ENCODE results near the gene SYS1.

SYS1 gene

GRCh38 chr20:45362804-45363610, at the start of gene SYS1:
Gene SYS1, plus strand, starts transcription at chr20:45363156. Its CDS starts 376 bp downstream, at chr20:45363532.
- H3K9ac ChIP-seq (ENCODE audit: low read depth in 1 of 2, low read length in 2 of 2): peak within 1 kb of the TSS; percentile 83 to 94
- peak within 1 kb of the TSS; percentile 85 to 98 for H3K4me3 ChIP-seq (ENCODE audit: low read depth in 1 of 2, low read length in 2 of 2)
- H3K4me1 ChIP-seq (ENCODE audit: control insufficient read depth in 1 of 2, insufficient read depth in 2 of 2, low read length in 2 of 2): peaks cover 27 to 45% of the 10 kb centered on the region in 2 donors
- peaks cover 19 to 28% of the 10 kb centered on the region in 2 donors for H3K36me3 ChIP-seq (ENCODE audit: control insufficient read depth in 1 of 2, insufficient read depth in 2 of 2, low read length in 2 of 2)
- no peaks in the 10 kb centered on the region for H3K27me3 ChIP-seq (ENCODE audit: control insufficient read depth in 1 of 2, insufficient read depth in 2 of 2, low read length in 2 of 2)
- no peaks in the 10 kb centered on the region for H3K9me3 ChIP-seq (ENCODE audit: control insufficient read depth in 1 of 2, low read length in 2 of 2)
- peak within 1 kb of the TSS; percentile 99 for H3K27ac ChIP-seq (ENCODE audit: low read depth, low read length)

- Histone ChIP-seq H3K4me1 (ENCODE audit: control insufficient read depth in 1 of 2, insufficient read depth in 2 of 2, low read length in 2 of 2) (peaks cover 0 to 5% of the 10 kb centered on the region in 2 donors), H3K9me3 (ENCODE audit: control insufficient read depth in 1 of 2, low read length in 2 of 2) (no peaks in the 10 kb centered on the region), H3K9ac (ENCODE audit: low read depth in 1 of 2, low read length in 2 of 2) (no peak overlapping the region), H3K27me3 (ENCODE audit: control insufficient read depth in 1 of 2, insufficient read depth in 2 of 2, low read length in 2 of 2) (peaks cover 45 to 46% of the 10 kb centered on the region in 2 donors), H3K4me3 (ENCODE audit: low read depth in 1 of 2, low read length in 2 of 2) (no peak overlapping the region), H3K27ac (ENCODE audit: low read depth, low read length) (no peak overlapping the region), H3K36me3 (ENCODE audit: control insufficient read depth in 1 of 2, insufficient read depth in 2 of 2, low read length in 2 of 2) (no peaks in the 10 kb centered on the region)
Measured at GRCh38 chr20:45313943-45314342, 49.0 kb upstream of the SYS1 start.

GRCh38 chr20:45315672-45316071, 47.3 kb upstream of the SYS1 start:
- Histone ChIP-seq H3K27me3 (ENCODE audit: control insufficient read depth in 1 of 2, insufficient read depth in 2 of 2, low read length in 2 of 2) (peaks cover 45 to 46% of the 10 kb centered on the region in 2 donors), H3K27ac (ENCODE audit: low read depth, low read length) (no peak overlapping the region), H3K9me3 (ENCODE audit: control insufficient read depth in 1 of 2, low read length in 2 of 2) (no peaks in the 10 kb centered on the region), H3K9ac (ENCODE audit: low read depth in 1 of 2, low read length in 2 of 2) (no peak overlapping the region), H3K36me3 (ENCODE audit: control insufficient read depth in 1 of 2, insufficient read depth in 2 of 2, low read length in 2 of 2) (no peaks in the 10 kb centered on the region), H3K4me1 (ENCODE audit: control insufficient read depth in 1 of 2, insufficient read depth in 2 of 2, low read length in 2 of 2) (peaks cover 1 to 5% of the 10 kb centered on the region in 2 donors), H3K4me3 (ENCODE audit: low read depth in 1 of 2, low read length in 2 of 2) (no peak overlapping the region)

GRCh38 chr20:45316150-45317080, 46.5 kb upstream of the SYS1 start:
- Histone ChIP-seq H3K27ac (ENCODE audit: low read depth, low read length) (no peak overlapping the region), H3K9me3 (ENCODE audit: control insufficient read depth in 1 of 2, low read length in 2 of 2) (no peaks in the 10 kb centered on the region), H3K36me3 (ENCODE audit: control insufficient read depth in 1 of 2, insufficient read depth in 2 of 2, low read length in 2 of 2) (no peaks in the 10 kb centered on the region), H3K9ac (ENCODE audit: low read depth in 1 of 2, low read length in 2 of 2) (no peak overlapping the region), H3K4me3 (ENCODE audit: low read depth in 1 of 2, low read length in 2 of 2) (no peak overlapping the region), H3K27me3 (ENCODE audit: control insufficient read depth in 1 of 2, insufficient read depth in 2 of 2, low read length in 2 of 2) (peaks cover 44 to 45% of the 10 kb centered on the region in 2 donors), H3K4me1 (ENCODE audit: control insufficient read depth in 1 of 2, insufficient read depth in 2 of 2, low read length in 2 of 2) (peaks cover 6 to 10% of the 10 kb centered on the region in 2 donors)

GRCh38 chr20:45317826-45318225, 45.1 kb upstream of the SYS1 start:
- Histone ChIP-seq H3K9me3 (ENCODE audit: control insufficient read depth in 1 of 2, low read length in 2 of 2) (no peaks in the 10 kb centered on the region), H3K9ac (ENCODE audit: low read depth in 1 of 2, low read length in 2 of 2) (no peak overlapping the region), H3K36me3 (ENCODE audit: control insufficient read depth in 1 of 2, insufficient read depth in 2 of 2, low read length in 2 of 2) (no peaks in the 10 kb centered on the region), H3K4me3 (ENCODE audit: low read depth in 1 of 2, low read length in 2 of 2) (no peak overlapping the region), H3K27ac (ENCODE audit: low read depth, low read length) (no peak overlapping the region), H3K27me3 (ENCODE audit: control insufficient read depth in 1 of 2, insufficient read depth in 2 of 2, low read length in 2 of 2) (peaks cover 33 to 39% of the 10 kb centered on the region in 2 donors), H3K4me1 (ENCODE audit: control insufficient read depth in 1 of 2, insufficient read depth in 2 of 2, low read length in 2 of 2) (peaks cover 11 to 13% of the 10 kb centered on the region in 2 donors)

- Histone ChIP-seq H3K4me1 (ENCODE audit: control insufficient read depth in 1 of 2, insufficient read depth in 2 of 2, low read length in 2 of 2) (peaks cover 11 to 17% of the 10 kb centered on the region in 2 donors), H3K4me3 (ENCODE audit: low read depth in 1 of 2, low read length in 2 of 2) (no peak overlapping the region), H3K36me3 (ENCODE audit: control insufficient read depth in 1 of 2, insufficient read depth in 2 of 2, low read length in 2 of 2) (no peaks in the 10 kb centered on the region), H3K9me3 (ENCODE audit: control insufficient read depth in 1 of 2, low read length in 2 of 2) (no peaks in the 10 kb centered on the region), H3K9ac (ENCODE audit: low read depth in 1 of 2, low read length in 2 of 2) (no peak overlapping the region), H3K27me3 (ENCODE audit: control insufficient read depth in 1 of 2, insufficient read depth in 2 of 2, low read length in 2 of 2) (peaks cover 28 to 34% of the 10 kb centered on the region in 2 donors), H3K27ac (ENCODE audit: low read depth, low read length) (no peak overlapping the region)
Measured at GRCh38 chr20:45318386-45318939, 44.5 kb upstream of the SYS1 start.

GRCh38 chr20:45318948-45319347, 44.0 kb upstream of the SYS1 start:
- Histone ChIP-seq H3K4me3 (ENCODE audit: low read depth in 1 of 2, low read length in 2 of 2) (no peak overlapping the region), H3K36me3 (ENCODE audit: control insufficient read depth in 1 of 2, insufficient read depth in 2 of 2, low read length in 2 of 2) (no peaks in the 10 kb centered on the region), H3K9ac (ENCODE audit: low read depth in 1 of 2, low read length in 2 of 2) (no peak overlapping the region), H3K27me3 (ENCODE audit: control insufficient read depth in 1 of 2, insufficient read depth in 2 of 2, low read length in 2 of 2) (peaks cover 27 to 32% of the 10 kb centered on the region in 2 donors), H3K4me1 (ENCODE audit: control insufficient read depth in 1 of 2, insufficient read depth in 2 of 2, low read length in 2 of 2) (peaks cover 11 to 17% of the 10 kb centered on the region in 2 donors), H3K9me3 (ENCODE audit: control insufficient read depth in 1 of 2, low read length in 2 of 2) (no peaks in the 10 kb centered on the region), H3K27ac (ENCODE audit: low read depth, low read length) (no peak overlapping the region)

- Histone ChIP-seq H3K4me1 (ENCODE audit: control insufficient read depth in 1 of 2, insufficient read depth in 2 of 2, low read length in 2 of 2) (peaks cover 11 to 17% of the 10 kb centered on the region in 2 donors), H3K27me3 (ENCODE audit: control insufficient read depth in 1 of 2, insufficient read depth in 2 of 2, low read length in 2 of 2) (peaks cover 18 to 19% of the 10 kb centered on the region in 2 donors), H3K36me3 (ENCODE audit: control insufficient read depth in 1 of 2, insufficient read depth in 2 of 2, low read length in 2 of 2) (peaks cover 0 to 9% of the 10 kb centered on the region in 2 donors)
Measured at GRCh38 chr20:45320948-45321595, 41.9 kb upstream of the SYS1 start.

GRCh38 chr20:45322952-45323383, 40.0 kb upstream of the SYS1 start:
- no peaks in the 10 kb centered on the region for H3K9me3 ChIP-seq (ENCODE audit: control insufficient read depth in 1 of 2, low read length in 2 of 2)
- H3K4me1 ChIP-seq (ENCODE audit: control insufficient read depth in 1 of 2, insufficient read depth in 2 of 2, low read length in 2 of 2): peaks cover 11 to 17% of the 10 kb centered on the region in 2 donors
- H3K9ac ChIP-seq (ENCODE audit: low read depth in 1 of 2, low read length in 2 of 2): no peak overlapping the region
- peaks cover under 1 to 5% of the 10 kb centered on the region in 2 donors for H3K27me3 ChIP-seq (ENCODE audit: control insufficient read depth in 1 of 2, insufficient read depth in 2 of 2, low read length in 2 of 2)
- H3K4me3 ChIP-seq (ENCODE audit: low read depth in 1 of 2, low read length in 2 of 2): no peak overlapping the region
- no peak overlapping the region for H3K27ac ChIP-seq (ENCODE audit: low read depth, low read length)
- H3K36me3 ChIP-seq (ENCODE audit: control insufficient read depth in 1 of 2, insufficient read depth in 2 of 2, low read length in 2 of 2): peaks cover 10 to 24% of the 10 kb centered on the region in 2 donors

More at GRCh38 chr20:45320948-45321595, 41.9 kb upstream of the SYS1 start:
- Histone ChIP-seq H3K27ac (ENCODE audit: low read depth, low read length) (no peak overlapping the region), H3K9ac (ENCODE audit: low read depth in 1 of 2, low read length in 2 of 2) (no peak overlapping the region), H3K9me3 (ENCODE audit: control insufficient read depth in 1 of 2, low read length in 2 of 2) (no peaks in the 10 kb centered on the region), H3K4me3 (ENCODE audit: low read depth in 1 of 2, low read length in 2 of 2) (no peak overlapping the region)
